HEK293T (cell line): ENCODE data around the gene COL24A1.

Source experiments
- ARNT ChIP-seq: fragments of 450-650 bp; IDR thresholded peaks from 2 replicates; pipeline ENCODE4 v1.6.1; 2017; ENCODE audit warnings: mild to moderate bottlenecking
- BHLHE40 ChIP-seq: fragments of 450-650 bp; IDR thresholded peaks from 2 replicates; pipeline ENCODE4 v1.6.1; 2016; ENCODE audit warnings: mild to moderate bottlenecking, moderate library complexity, borderline replicate concordance
- ELF4 ChIP-seq: fragments of 450-650 bp; IDR thresholded peaks from 2 replicates; pipeline ENCODE4 v1.6.1; 2017; ENCODE audit warnings: antibody characterized with exemption
- FOXA1 ChIP-seq: fragments of 450-650 bp; IDR thresholded peaks from 2 replicates; pipeline ENCODE4 v1.6.1; 2016; ENCODE audit warnings: mild to moderate bottlenecking
- FOXK2 ChIP-seq: fragments of 450-650 bp; IDR thresholded peaks from 2 replicates; pipeline ENCODE4 v1.6.1; 2016; ENCODE audit warnings: mild to moderate bottlenecking
- FOXM1 ChIP-seq: fragments of 450-650 bp; IDR thresholded peaks from 2 replicates; pipeline ENCODE4 v1.6.1; 2017; ENCODE audit warnings: mild to moderate bottlenecking, borderline replicate concordance
- HDGF ChIP-seq: fragments of 450-650 bp; IDR thresholded peaks from 2 replicates; pipeline ENCODE4 v1.6.1; 2017; ENCODE audit warnings: antibody characterized with exemption, borderline replicate concordance
- L3MBTL2 ChIP-seq: fragments of 450-650 bp; conservative IDR thresholded peaks from 2 replicates; pipeline ENCODE4 v1.6.1; 2016; ENCODE audit warnings: mild to moderate bottlenecking
- LEF1 ChIP-seq: fragments of 450-650 bp; IDR thresholded peaks from 2 replicates; pipeline ENCODE4 v1.6.1; 2017; ENCODE audit warnings: mild to moderate bottlenecking, borderline replicate concordance
- NFRKB ChIP-seq: fragments of 450-650 bp; IDR thresholded peaks from 2 replicates; pipeline ENCODE4 v1.6.1; 2016; ENCODE audit warnings: mild to moderate bottlenecking, moderate library complexity
- PKNOX1 ChIP-seq: fragments of 450-650 bp; IDR thresholded peaks from 2 replicates; pipeline ENCODE4 v1.6.1; 2016
- SP1 ChIP-seq: fragments of 450-650 bp; IDR thresholded peaks from 2 replicates; pipeline ENCODE4 v1.6.1; 2017
- SUZ12 ChIP-seq: fragments of 450-650 bp; IDR thresholded peaks from 2 replicates; pipeline ENCODE4 v1.6.1; 2016; ENCODE audit warnings: mild to moderate bottlenecking

- TF ChIP-seq FOXA1: no peak
- no peak for TF ChIP-seq BHLHE40
- TF ChIP-seq FOXK2: no peak
- no peak for TF ChIP-seq SP1
- TF ChIP-seq FOXM1: no peak
- TF ChIP-seq NFRKB: no peak
- TF ChIP-seq SUZ12: no peak
- no peak for TF ChIP-seq ARNT
- TF ChIP-seq PKNOX1: no peak
- no peak for TF ChIP-seq LEF1
- TF ChIP-seq ELF4: no peak
- no peak for TF ChIP-seq HDGF
- TF ChIP-seq L3MBTL2: no peak
Observed at GRCh38 chr1:86089765-86090164, 66.8 kb downstream of the COL24A1 start.
